Measurements from ENCODE around the gene VEZF1.

VEZF1 gene

GRCh38 chr17:57930239-57930638, 57.8 kb downstream of the VEZF1 start:
- Histone ChIP-seq H3K79me2 (ENCODE audit: control insufficient read depth, low read length) (no peaks in the 10 kb centered on the region), H3K4me1 (ENCODE audit: control insufficient read depth, low read length) (peaks cover 5% of the 10 kb centered on the region; the same call in 1 of the 2 replicates)

GRCh38 chr17:57929386-57929785, 58.7 kb downstream of the VEZF1 start:
- no peak overlapping the region for H3K4me2 ChIP-seq (ENCODE audit: low read length)
- H3K4me1 ChIP-seq (ENCODE audit: control insufficient read depth, low read length) = peaks cover 5% of the 10 kb centered on the region; the same call in 1 of the 2 replicates
- no peak overlapping the region for H3K4me3 ChIP-seq (ENCODE audit: low read length)
- TF ChIP-seq CTCF (IDR thresholded peaks at IDR 0.05; ENCODE audit: low read depth, low read length, poor library complexity, severe bottlenecking) (no peak), EZH2phosphoT487 (IDR thresholded peaks at IDR 0.05; ENCODE audit: borderline replicate concordance, low read length) (no peak)
- H3K36me3 ChIP-seq (ENCODE audit: control insufficient read depth, low read length) = no peaks in the 10 kb centered on the region
- H3K79me2 ChIP-seq (ENCODE audit: control insufficient read depth, low read length) = no peaks in the 10 kb centered on the region
- peaks cover 55% of the 10 kb centered on the region for H3K27me3 ChIP-seq (ENCODE audit: control insufficient read depth, low read length)
- no peaks in the 10 kb centered on the region for H3F3A ChIP-seq (ENCODE audit: control insufficient read depth, insufficient read depth)
- no peaks in the 10 kb centered on the region; the same call in 1 of the 2 replicates for H4K20me1 ChIP-seq (ENCODE audit: control insufficient read depth, insufficient read depth, low read depth, low read length)
- H3K9me2 ChIP-seq (replicated peaks; ENCODE audit: control insufficient read depth, low read length) = no peaks in the 10 kb centered on the region
- H3K27ac ChIP-seq (ENCODE audit: low read depth, low read length) = no peak overlapping the region
- no peaks in the 10 kb centered on the region for H3K9me3 ChIP-seq (ENCODE audit: control insufficient read depth, insufficient read depth, low read length)

More at GRCh38 chr17:57930239-57930638, 57.8 kb downstream of the VEZF1 start:
- Histone ChIP-seq H3K9me3 (ENCODE audit: control insufficient read depth, insufficient read depth, low read length) (no peaks in the 10 kb centered on the region), H4K20me1 (ENCODE audit: control insufficient read depth, insufficient read depth, low read depth, low read length) (no peaks in the 10 kb centered on the region; the same call in 1 of the 2 replicates), H3K4me3 (ENCODE audit: low read length) (no peak overlapping the region), H3F3A (ENCODE audit: control insufficient read depth, insufficient read depth) (no peaks in the 10 kb centered on the region), H3K4me2 (ENCODE audit: low read length) (no peak overlapping the region), H3K27me3 (ENCODE audit: control insufficient read depth, low read length) (peaks cover 57% of the 10 kb centered on the region), H3K27ac (ENCODE audit: low read depth, low read length) (no peak overlapping the region), H3K9me2 (replicated peaks; ENCODE audit: control insufficient read depth, low read length) (no peaks in the 10 kb centered on the region), H3K36me3 (ENCODE audit: control insufficient read depth, low read length) (no peaks in the 10 kb centered on the region)
- TF ChIP-seq EZH2phosphoT487 (IDR thresholded peaks at IDR 0.05; ENCODE audit: borderline replicate concordance, low read length) = no peak
- TF ChIP-seq CTCF (IDR thresholded peaks at IDR 0.05; ENCODE audit: low read depth, low read length, poor library complexity, severe bottlenecking) = no peak

- TF ChIP-seq CTCF (IDR thresholded peaks at IDR 0.05; ENCODE audit: low read depth, low read length, poor library complexity, severe bottlenecking) = no peak
- no peak for TF ChIP-seq EZH2phosphoT487 (IDR thresholded peaks at IDR 0.05; ENCODE audit: borderline replicate concordance, low read length)
- H3K4me2 ChIP-seq (ENCODE audit: low read length) = no peak overlapping the region
- peaks cover 5% of the 10 kb centered on the region; the same call in 1 of the 2 replicates for H3K4me1 ChIP-seq (ENCODE audit: control insufficient read depth, low read length)
- no peaks in the 10 kb centered on the region; the same call in 1 of the 2 replicates for H4K20me1 ChIP-seq (ENCODE audit: control insufficient read depth, insufficient read depth, low read depth, low read length)
- no peaks in the 10 kb centered on the region for H3K79me2 ChIP-seq (ENCODE audit: control insufficient read depth, low read length)
- H3K4me3 ChIP-seq (ENCODE audit: low read length) = no peak overlapping the region
- H3K9me2 ChIP-seq (replicated peaks; ENCODE audit: control insufficient read depth, low read length) = no peaks in the 10 kb centered on the region
- H3K36me3 ChIP-seq (ENCODE audit: control insufficient read depth, low read length) = no peaks in the 10 kb centered on the region
- no peaks in the 10 kb centered on the region for H3K9me3 ChIP-seq (ENCODE audit: control insufficient read depth, insufficient read depth, low read length)
- no peaks in the 10 kb centered on the region for H3F3A ChIP-seq (ENCODE audit: control insufficient read depth, insufficient read depth)
- no peak overlapping the region for H3K27ac ChIP-seq (ENCODE audit: low read depth, low read length)
- peaks cover 55% of the 10 kb centered on the region for H3K27me3 ChIP-seq (ENCODE audit: control insufficient read depth, low read length)
These were observed 59.1 kb downstream of the VEZF1 start for GRCh38 chr17:57928928-57929327.

Data from DOHH2 (cell line).